PC-9 (cell line): ENCODE results near the gene UQCC5. TPM values are rescaled to one million over a fixed set of nuclear protein-coding genes. Genes with fewer than 3 reads are reported as not detected.

ENCODE experiments used
- BruUV-seq: library from RNA; stranded (reverse); fragments of 400-500 nt; replicated peaks from 2 replicates; lab custom pipeline; 2021; lab: Mats Ljungman, UMichigan
- CTCF ChIA-PET: fragments of 300-600 bp; sonication (Branson Sonifier 250); formaldehyde crosslinking; loops from one replicate; lab custom pipeline; 2022; ENCODE audit warnings: antibody characterized with exemption; lab: Charles Lee
- POLR2A ChIA-PET: fragments of 300-600 bp; sonication (Branson Sonifier 250); formaldehyde crosslinking; loops from one replicate; lab custom pipeline; 2022; ENCODE audit warnings: antibody characterized with exemption; ENCODE audit not compliant: unreplicated experiment; lab: Charles Lee
- DNase-seq, 2 experiments: peaks; one replicate each; pipeline versions ENCODE4 v3.0.0 to v3.0.0-alpha.2; 2015 to 2022; ENCODE audit warnings: mixed read lengths in 1 of 2
- H2AFZ ChIP-seq: fragments of 200-600 bp; sonication (generic); 2 replicates; pipeline ENCODE4 v1.8.1; 2017; ENCODE audit warnings: antibody characterized with exemption
- H3F3A ChIP-seq: fragments of 200-600 bp; sonication (generic); 2 replicates; pipeline ENCODE4 v1.8.1; 2017; ENCODE audit warnings: antibody characterized with exemption, mild to moderate bottlenecking, low read depth; ENCODE audit not compliant: insufficient read depth
- H3K27ac ChIP-seq: fragments of 200-600 bp; sonication (generic); 2 replicates; pipeline ENCODE4 v1.6.1; 2016; ENCODE audit warnings: mixed run types
- H3K27me3 ChIP-seq: fragments of 200-600 bp; sonication (generic); 2 replicates; pipeline ENCODE4 v1.6.1; 2016; ENCODE audit warnings: low read depth, mixed run types; ENCODE audit not compliant: insufficient read depth
- H3K36me3 ChIP-seq: fragments of 200-600 bp; sonication (generic); 2 replicates; pipeline ENCODE4 v1.6.1; 2016; ENCODE audit warnings: low read depth, mixed run types
- H3K4me1 ChIP-seq: fragments of 200-600 bp; sonication (generic); replicated peaks from 2 replicates; pipeline ENCODE4 v1.6.1; 2016; ENCODE audit warnings: mixed run types; ENCODE audit not compliant: insufficient read depth
- H3K4me2 ChIP-seq: fragments of 200-600 bp; sonication (generic); 2 replicates; pipeline ENCODE4 v1.6.1; 2017; ENCODE audit warnings: mixed run types
- H3K4me3 ChIP-seq: fragments of 200-600 bp; sonication (generic); 2 replicates; pipeline ENCODE4 v1.6.1; 2016; ENCODE audit warnings: mixed run types
- H3K79me2 ChIP-seq: fragments of 200-600 bp; sonication (generic); 2 replicates; pipeline ENCODE4 v1.6.1; 2017; ENCODE audit warnings: low read depth, mixed run types
- H3K9me2 ChIP-seq: fragments of 200-600 bp; sonication (generic); 2 replicates; pipeline ENCODE4 v1.8.1; 2017; ENCODE audit warnings: mild to moderate bottlenecking; ENCODE audit not compliant: insufficient read depth
- H3K9me3 ChIP-seq: fragments of 200-600 bp; sonication (generic); 2 replicates; pipeline ENCODE4 v1.8.1; 2016; ENCODE audit warnings: low read depth; ENCODE audit not compliant: insufficient read depth
- H4K20me1 ChIP-seq: fragments of 200-600 bp; sonication (generic); 2 replicates; pipeline ENCODE4 v1.8.1; 2017; ENCODE audit not compliant: insufficient read depth
- CTCF ChIP-seq: fragments of 200-600 bp; sonication (generic); conservative IDR thresholded peaks from 2 replicates; pipeline ENCODE4 v1.6.1; 2017; ENCODE audit warnings: mixed run types, antibody characterized with exemption, mild to moderate bottlenecking, moderate library complexity
- EZH2 ChIP-seq: fragments of 200-600 bp; sonication (generic); IDR thresholded peaks from 2 replicates; pipeline ENCODE4 v1.8.0; 2017; ENCODE audit warnings: antibody characterized with exemption, low read depth
- intact Hi-C: fragments of 100-400 bp; cut with micrococcal nuclease; formaldehyde crosslinking; loops from one replicate; pipeline ENCODE4 v1.10.0; 2022; ENCODE audit not compliant: unreplicated experiment
- total RNA-seq: library from RNA; stranded (reverse); gene quantifications from 2 replicates; pipeline ENCODE4 v1.2.3, GENCODE V29; 2021

UQCC5 gene
- total RNA-seq, 1 experiment from 2014 or later, result 13.3 TPM

- Histone ChIP-seq H3F3A (peaks cover 22% of the 10 kb centered on the region; the same call in 1 of the 2 replicates), H4K20me1 (peaks cover 5% of the 10 kb centered on the region; the same call in 1 of the 2 replicates), H3K4me3 (peak overlapping the region; percentile 99), H2AFZ (no peak overlapping the region), H3K27me3 (no peaks in the 10 kb centered on the region), H3K9me2 (no peaks in the 10 kb centered on the region), H3K79me2 (peaks cover 33% of the 10 kb centered on the region), H3K4me2 (peak overlapping the region; percentile 100), H3K9me3 (no peaks in the 10 kb centered on the region), H3K27ac (no peak overlapping the region), H3K4me1 (peaks cover 21% of the 10 kb centered on the region), H3K36me3 (no peaks in the 10 kb centered on the region)
- POLR2A ChIA-PET, result no interaction called here
- no peak for DNase-seq
- no TSS peak for BruUV-seq
- CTCF ChIA-PET, result no interaction called here
- TF ChIP-seq CTCF, result no peak
- no peak for TF ChIP-seq EZH2
- intact Hi-C loops, result no loop called here
Observed at GRCh38 chr3:52537726-52538421, 1.5 kb downstream of the UQCC5 start.

GRCh38 chr3:52539010-52539653 lies 2.7 kb downstream of the UQCC5 start:
- POLR2A ChIA-PET, result no interaction called here
- intact Hi-C loops, result no loop called here

GRCh38 chr3:52541050-52541449 lies 4.6 kb downstream of the UQCC5 start:
- no peaks in the 10 kb centered on the region for H3K27me3 ChIP-seq
- no peak overlapping the region for H3K4me3 ChIP-seq
- intact Hi-C loops, result no loop called here
- ChIA-PET CTCF (no interaction called here), POLR2A (no interaction called here)
- H3K27ac ChIP-seq, result no peak overlapping the region
- peaks cover 9% of the 10 kb centered on the region; the same call in 1 of the 2 replicates for H3F3A ChIP-seq
- DNase-seq, result no peak
- TF ChIP-seq CTCF, result no peak
- TF ChIP-seq EZH2, result no peak
- no peak overlapping the region for H2AFZ ChIP-seq
- peaks cover 21% of the 10 kb centered on the region for H3K4me1 ChIP-seq
- no peak overlapping the region for H3K4me2 ChIP-seq
- no peaks in the 10 kb centered on the region for H3K9me2 ChIP-seq
- H3K79me2 ChIP-seq, result peaks cover 33% of the 10 kb centered on the region
- no peaks in the 10 kb centered on the region for H3K36me3 ChIP-seq
- H3K9me3 ChIP-seq, result no peaks in the 10 kb centered on the region
- H4K20me1 ChIP-seq, result peaks cover 5% of the 10 kb centered on the region; the same call in 1 of the 2 replicates
- no TSS peak for BruUV-seq

More at GRCh38 chr3:52539010-52539653, 2.7 kb downstream of the UQCC5 start:
- CTCF ChIA-PET, result no interaction called here
- Histone ChIP-seq H3K36me3 (no peaks in the 10 kb centered on the region), H4K20me1 (peaks cover 5% of the 10 kb centered on the region; the same call in 1 of the 2 replicates), H3K4me1 (peaks cover 21% of the 10 kb centered on the region), H3K9me3 (no peaks in the 10 kb centered on the region), H3K9me2 (no peaks in the 10 kb centered on the region), H3K4me2 (peak overlapping the region; percentile 100; the same call in 1 of the 2 replicates), H3K27ac (no peak overlapping the region), H3K27me3 (no peaks in the 10 kb centered on the region), H3K4me3 (no peak overlapping the region), H2AFZ (no peak overlapping the region), H3K79me2 (peaks cover 33% of the 10 kb centered on the region), H3F3A (peaks cover 22% of the 10 kb centered on the region; the same call in 1 of the 2 replicates)
- DNase-seq, result no peak
- no peak for TF ChIP-seq CTCF
- TF ChIP-seq EZH2, result no peak
- no TSS peak for BruUV-seq
